ENCODE results near the gene OR7A10.

The OR7A10 gene

GRCh38 chr19:14821937-14822336, 26.8 kb downstream of the OR7A10 start:
- DNase-seq (ENCODE audit: low read depth, low spot score), result no peak
- in situ Hi-C loops (cut with HindIII; ENCODE audit: low sequenced_read_pairs), result no loop called here
- no peak overlapping the region for H3K4me3 ChIP-seq (ENCODE audit: low read depth, low read length)
- TF ChIP-seq, protein P1, sequence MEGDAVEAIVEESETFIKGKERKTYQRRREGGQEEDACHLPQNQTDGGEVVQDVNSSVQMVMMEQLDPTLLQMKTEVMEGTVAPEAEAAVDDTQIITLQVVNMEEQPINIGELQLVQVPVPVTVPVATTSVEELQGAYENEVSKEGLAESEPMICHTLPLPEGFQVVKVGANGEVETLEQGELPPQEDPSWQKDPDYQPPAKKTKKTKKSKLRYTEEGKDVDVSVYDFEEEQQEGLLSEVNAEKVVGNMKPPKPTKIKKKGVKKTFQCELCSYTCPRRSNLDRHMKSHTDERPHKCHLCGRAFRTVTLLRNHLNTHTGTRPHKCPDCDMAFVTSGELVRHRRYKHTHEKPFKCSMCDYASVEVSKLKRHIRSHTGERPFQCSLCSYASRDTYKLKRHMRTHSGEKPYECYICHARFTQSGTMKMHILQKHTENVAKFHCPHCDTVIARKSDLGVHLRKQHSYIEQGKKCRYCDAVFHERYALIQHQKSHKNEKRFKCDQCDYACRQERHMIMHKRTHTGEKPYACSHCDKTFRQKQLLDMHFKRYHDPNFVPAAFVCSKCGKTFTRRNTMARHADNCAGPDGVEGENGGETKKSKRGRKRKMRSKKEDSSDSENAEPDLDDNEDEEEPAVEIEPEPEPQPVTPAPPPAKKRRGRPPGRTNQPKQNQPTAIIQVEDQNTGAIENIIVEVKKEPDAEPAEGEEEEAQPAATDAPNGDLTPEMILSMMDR (IDR thresholded peaks at IDR 0.05; ENCODE audit: low read depth, low read length), result no peak

DNA sequence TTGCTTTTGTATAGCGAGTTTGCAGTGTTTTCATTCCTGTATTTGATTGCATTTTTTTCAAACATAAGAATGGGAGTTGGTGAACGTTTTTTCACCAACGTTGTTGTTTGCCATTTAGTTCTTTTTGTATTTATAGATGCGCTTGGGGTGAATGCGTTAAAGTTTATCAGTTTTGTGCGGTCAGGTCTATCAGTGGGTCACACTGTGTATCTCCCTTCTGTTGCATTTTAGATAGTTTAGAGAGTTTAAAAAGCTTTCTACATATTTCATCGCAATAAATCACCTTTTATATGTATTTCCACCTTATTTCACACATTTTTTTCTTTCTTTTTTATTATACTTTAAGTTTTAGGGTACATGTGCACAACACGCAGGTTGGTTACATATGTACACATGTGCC, 30.1 kb downstream of the OR7A10 start:
- DNase-seq (ENCODE audit: low read depth, low spot score), result no peak
- no peak overlapping the region for H3K4me3 ChIP-seq (ENCODE audit: low read depth, low read length)
- TF ChIP-seq, protein P1 (IDR thresholded peaks at IDR 0.05; ENCODE audit: low read depth, low read length), result no peak
- in situ Hi-C loops (cut with HindIII; ENCODE audit: low sequenced_read_pairs), result no loop called here

DNA sequence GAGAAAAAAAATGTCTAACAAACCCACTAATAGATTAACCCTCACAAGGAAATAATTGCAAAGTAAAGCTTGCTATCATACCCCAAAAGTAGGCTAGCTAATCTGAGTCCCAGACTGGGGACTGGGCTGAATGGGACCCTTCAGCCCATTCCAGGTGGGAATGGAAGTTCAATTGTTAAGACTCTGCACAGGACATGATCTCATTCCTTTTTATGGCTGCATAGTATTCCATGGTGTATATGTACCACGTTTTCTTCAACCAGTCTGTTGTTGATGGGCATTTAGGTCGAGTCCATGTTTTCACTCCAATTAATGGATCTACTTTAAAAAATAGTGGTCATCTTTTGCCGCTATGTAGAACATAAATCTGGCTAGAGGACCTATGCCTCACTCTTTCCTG, 31.7 kb downstream of the OR7A10 start:
- in situ Hi-C loops (cut with HindIII; ENCODE audit: low sequenced_read_pairs), result no loop called here
- no peak for DNase-seq (ENCODE audit: low read depth, low spot score)
- TF ChIP-seq, protein P1 (IDR thresholded peaks at IDR 0.05; ENCODE audit: low read depth, low read length), result no peak

GRCh38 chr19:14814982-14815652, 33.6 kb downstream of the OR7A10 start:
- H3K4me3 ChIP-seq (ENCODE audit: low read depth, low read length), result no peak overlapping the region
- TF ChIP-seq, protein P1 (IDR thresholded peaks at IDR 0.05; ENCODE audit: low read depth, low read length), result no peak
- in situ Hi-C loops (cut with HindIII; ENCODE audit: low sequenced_read_pairs), result no loop called here
- DNase-seq (ENCODE audit: low read depth, low spot score), result no peak

More for the DNA sequence above, 31.7 kb downstream of the OR7A10 start:
- H3K4me3 ChIP-seq (ENCODE audit: low read depth, low read length), result no peak overlapping the region

- no peak for DNase-seq (ENCODE audit: low read depth, low spot score)
- in situ Hi-C loops (cut with HindIII; ENCODE audit: low sequenced_read_pairs), result no loop called here
- TF ChIP-seq, protein P1 (IDR thresholded peaks at IDR 0.05; ENCODE audit: low read depth, low read length), result no peak
- no peak overlapping the region for H3K4me3 ChIP-seq (ENCODE audit: low read depth, low read length)
Measured at GRCh38 chr19:14809272-14810057, 39.3 kb downstream of the OR7A10 start.

DNA sequence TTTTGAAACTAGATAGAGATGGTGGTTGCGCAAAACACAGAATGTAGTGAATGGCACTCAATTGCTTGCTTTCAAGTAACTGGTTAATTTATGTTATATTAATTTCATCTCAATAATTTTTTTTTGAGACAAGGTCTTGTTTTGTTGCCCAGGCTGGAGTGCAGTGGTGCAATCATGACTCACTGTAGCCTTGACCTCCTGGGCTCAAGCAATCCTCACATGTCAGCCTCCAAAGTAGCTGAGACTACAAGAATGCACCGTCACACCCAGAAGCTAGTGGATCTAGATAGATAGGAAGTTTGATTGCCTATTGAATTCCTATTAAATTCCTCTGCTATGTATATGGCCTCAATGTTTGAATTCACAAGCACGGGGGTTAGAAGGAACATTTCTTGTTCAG, 44.0 kb downstream of the OR7A10 start:
- H3K4me3 ChIP-seq (ENCODE audit: low read depth, low read length), result no peak overlapping the region
- in situ Hi-C loops (cut with HindIII; ENCODE audit: low sequenced_read_pairs), result no loop called here
- TF ChIP-seq, protein P1 (IDR thresholded peaks at IDR 0.05; ENCODE audit: low read depth, low read length), result no peak
- no peak for DNase-seq (ENCODE audit: low read depth, low spot score)
